ENCODE measurements around the gene LRRC31. TPM values are rescaled to one million over a fixed set of nuclear protein-coding genes. Genes with fewer than 3 reads are reported as not detected.

LRRC31 gene
- total and polyA plus RNA-seq, 2 of the 8 experiments (the other 6 are each of a cell fraction or from before 2014, with no cell fraction given): not detected

- H2BK20ac ChIP-seq (ENCODE audit: low read length): no peak overlapping the region
- no peak overlapping the region for H2BK5ac ChIP-seq (ENCODE audit: low read depth, low read length)
- no peak overlapping the region for H4K8ac ChIP-seq (ENCODE audit: extremely low read depth, insufficient read depth, low read length)
- H3K27me3 ChIP-seq (replicated peaks in 1 of 4; ENCODE audit: control insufficient read depth in 3 of 4, extremely low read depth in 1 of 4, insufficient read depth in 3 of 4, low read length in 3 of 4): no peaks in the 10 kb centered on the region
- no peak overlapping the region for H3K4me3 ChIP-seq (ENCODE audit: extremely low read depth in 1 of 4, insufficient read depth in 2 of 4, low read depth in 3 of 4, low read length in 4 of 4)
- no peak for TF ChIP-seq CEBPB (IDR thresholded peaks at IDR 0.05; ENCODE audit: low read depth, low read length)
- no peak overlapping the region for H4K5ac ChIP-seq (ENCODE audit: insufficient read length, low read depth, low read length)
- WGBS, 2 experiments (ENCODE audit: extremely low coverage in 1 of 2, insufficient coverage in 1 of 2, insufficient read length in 1 of 2, insufficient replicate concordance in 2 of 2, low coverage in 1 of 2, low lambda C conversion rate in 2 of 2, missing lambda C conversion rate in 1 of 2): 100% methylated on average over 1 of the region's 1 CpG; no CpG with 5 or more reads in 1 of the 2 experiments
- no peak overlapping the region for H4K91ac ChIP-seq (replicated peaks; ENCODE audit: insufficient read length, low read length)
- H2AK5ac ChIP-seq (ENCODE audit: low read depth, low read length): no peak overlapping the region
- ChIA-PET POLR2A (ENCODE audit: partially characterized antibody) (no interaction called here), CTCF (ENCODE audit: partially characterized antibody) (no interaction called here)
- H3K23ac ChIP-seq (ENCODE audit: insufficient read length): no peak overlapping the region
- H3K9ac ChIP-seq (replicated peaks in 1 of 4; ENCODE audit: extremely low read depth in 1 of 4, low read depth in 3 of 4, low read length in 3 of 4): no peak overlapping the region
- no peak overlapping the region for H3K14ac ChIP-seq (ENCODE audit: insufficient read length)
- H3K4ac ChIP-seq (replicated peaks; ENCODE audit: insufficient read length, low read depth, low read length): no peak overlapping the region
- DNase-seq (ENCODE audit: low read depth in 1 of 2, low spot score in 2 of 2) (no peak), FAIRE-seq (no peak)
- H3K79me1 ChIP-seq (ENCODE audit: low read depth, low read length): no peaks in the 10 kb centered on the region
- no peak overlapping the region for H2BK12ac ChIP-seq (ENCODE audit: low read depth, low read length)
- H4K20me1 ChIP-seq (replicated peaks in 1 of 2; ENCODE audit: control insufficient read depth in 1 of 2, insufficient read depth in 2 of 2, low read length in 2 of 2): no peaks in the 10 kb centered on the region
- peaks cover 3 to 7% of the 10 kb centered on the region in 2 experiments; a peak in 2 of 4 replicates for H3K9me3 ChIP-seq (ENCODE audit: insufficient read depth in 2 of 2, low read depth in 1 of 2, low read length in 1 of 2)
- H2BK15ac ChIP-seq (ENCODE audit: low read length): no peak overlapping the region
- H3K56ac ChIP-seq (replicated peaks; ENCODE audit: insufficient read length, low read depth, low read length): no peak overlapping the region
- no peaks in the 10 kb centered on the region for H3K36me3 ChIP-seq (ENCODE audit: control insufficient read depth in 2 of 4, insufficient read depth in 4 of 4, low read length in 3 of 4)
- no peak overlapping the region for H3K18ac ChIP-seq (ENCODE audit: extremely low read depth, low read length)
- no peaks in the 10 kb centered on the region for H3K23me2 ChIP-seq (ENCODE audit: low read depth, low read length)
- H2BK120ac ChIP-seq (replicated peaks; ENCODE audit: low read depth, low read length): no peak overlapping the region
- H3K4me1 ChIP-seq (replicated peaks in 1 of 4; ENCODE audit: control insufficient read depth in 3 of 4, insufficient read depth in 4 of 4, low read length in 3 of 4): no peaks in the 10 kb centered on the region; a peak in 1 of 7 replicates
- H3K4me2 ChIP-seq (ENCODE audit: insufficient read depth in 1 of 2, low read depth in 2 of 2, low read length in 2 of 2): no peak overlapping the region
- no peak overlapping the region for H3K27ac ChIP-seq (ENCODE audit: low read depth, low read length)
- no peaks in the 10 kb centered on the region for H3K79me2 ChIP-seq (ENCODE audit: control insufficient read depth in 1 of 2, insufficient read depth in 2 of 2, low read length in 2 of 2)
- H2AFZ ChIP-seq (ENCODE audit: low read length): no peak overlapping the region
Measured at GRCh38 chr3:169897284-169897683, 27.5 kb upstream of the LRRC31 start.
